ENCODE measurements around the gene LMO1. TPM values are rescaled to one million over a fixed set of nuclear protein-coding genes. Genes with fewer than 3 reads are reported as not detected.

Gene LMO1
- total and polyA plus RNA-seq, 5 donors from 2014 or later: 0.24 TPM; not detected in 4

GRCh38 chr11:8266246-8267241 is 2.9 kb upstream of the LMO1 start:
- Histone ChIP-seq H3K27ac (ENCODE audit: insufficient read depth, low read length, poor library complexity, severe bottlenecking) (no peak overlapping the region), H3K4me1 (ENCODE audit: control insufficient read depth, insufficient read depth, low read length, poor library complexity, severe bottlenecking) (peaks cover 23% of the 10 kb centered on the region), H3K36me3 (ENCODE audit: control insufficient read depth, insufficient read depth, low read length) (no peaks in the 10 kb centered on the region), H3K27me3 (ENCODE audit: control insufficient read depth, insufficient read depth, low read length) (peaks cover 24% of the 10 kb centered on the region), H3K4me3 (ENCODE audit: low read depth, low read length) (no peak overlapping the region), H3K9me3 (ENCODE audit: control insufficient read depth in 2 of 2, low read length in 2 of 2) (no peaks in the 10 kb centered on the region)
- Mint-ChIP-seq H3K4me3 (peak overlapping the region in 2 of 4 donors; percentile 13 to 66), H3K4me1 (peaks cover 0 to 26% (median 8%) of the 10 kb centered on the region in 4 donors), H3K27ac (no peak overlapping the region), H3K36me3 (no peaks in the 10 kb centered on the region), H3K27me3 (peaks cover 79% of the 10 kb centered on the region), H3K9me3 (peaks cover 0 to 4% (median 0%) of the 10 kb centered on the region in 7 donors)
- ATAC-seq (ENCODE audit: low read depth in 2 of 2): no peak
- no peak for DNase-seq

DNA sequence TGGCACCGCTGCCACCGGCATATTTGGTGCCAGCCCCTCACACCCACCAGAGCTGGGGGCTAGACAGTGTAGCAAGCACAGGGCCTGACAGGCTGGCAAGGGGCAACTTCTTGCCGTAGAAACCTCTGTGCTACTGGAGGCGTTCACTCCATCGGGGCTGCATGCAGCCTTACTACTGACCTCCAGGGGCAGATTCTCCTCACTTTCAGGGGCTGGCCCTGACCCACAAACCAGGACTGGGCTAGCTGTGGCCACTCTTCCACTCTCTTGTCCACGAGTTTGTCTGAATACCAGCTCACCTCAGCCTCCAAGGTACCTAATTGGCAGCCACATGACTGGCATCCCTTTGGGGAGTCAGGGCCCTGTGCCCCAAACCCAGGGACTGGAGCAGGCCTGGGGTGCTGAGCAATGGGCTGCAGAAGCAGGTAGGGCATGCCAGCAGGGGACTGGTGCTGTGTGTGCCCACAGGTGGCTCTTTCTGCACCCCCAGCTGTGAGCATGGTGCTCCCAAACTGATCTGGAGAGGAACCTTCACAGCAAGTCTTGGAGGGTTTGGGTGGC is 2.1 kb upstream of the LMO1 start:
- Histone ChIP-seq H3K4me3 (ENCODE audit: low read depth, low read length) (no peak overlapping the region), H3K4me1 (ENCODE audit: control insufficient read depth, insufficient read depth, low read length, poor library complexity, severe bottlenecking) (peaks cover 23% of the 10 kb centered on the region), H3K36me3 (ENCODE audit: control insufficient read depth, insufficient read depth, low read length) (no peaks in the 10 kb centered on the region), H3K27ac (ENCODE audit: insufficient read depth, low read length, poor library complexity, severe bottlenecking) (no peak overlapping the region), H3K9me3 (ENCODE audit: control insufficient read depth in 2 of 2, low read length in 2 of 2) (no peaks in the 10 kb centered on the region), H3K27me3 (ENCODE audit: control insufficient read depth, insufficient read depth, low read length) (peaks cover 20% of the 10 kb centered on the region)
- Mint-ChIP-seq H3K4me1 (peaks cover 0 to 26% (median 8%) of the 10 kb centered on the region in 4 donors), H3K4me3 (no peak overlapping the region), H3K27me3 (peaks cover 82% of the 10 kb centered on the region), H3K36me3 (no peaks in the 10 kb centered on the region), H3K9me3 (peaks cover 0 to 4% (median 0%) of the 10 kb centered on the region in 7 donors), H3K27ac (no peak overlapping the region)
- no peak for ATAC-seq (ENCODE audit: low read depth in 2 of 2)
- no peak for DNase-seq

DNA sequence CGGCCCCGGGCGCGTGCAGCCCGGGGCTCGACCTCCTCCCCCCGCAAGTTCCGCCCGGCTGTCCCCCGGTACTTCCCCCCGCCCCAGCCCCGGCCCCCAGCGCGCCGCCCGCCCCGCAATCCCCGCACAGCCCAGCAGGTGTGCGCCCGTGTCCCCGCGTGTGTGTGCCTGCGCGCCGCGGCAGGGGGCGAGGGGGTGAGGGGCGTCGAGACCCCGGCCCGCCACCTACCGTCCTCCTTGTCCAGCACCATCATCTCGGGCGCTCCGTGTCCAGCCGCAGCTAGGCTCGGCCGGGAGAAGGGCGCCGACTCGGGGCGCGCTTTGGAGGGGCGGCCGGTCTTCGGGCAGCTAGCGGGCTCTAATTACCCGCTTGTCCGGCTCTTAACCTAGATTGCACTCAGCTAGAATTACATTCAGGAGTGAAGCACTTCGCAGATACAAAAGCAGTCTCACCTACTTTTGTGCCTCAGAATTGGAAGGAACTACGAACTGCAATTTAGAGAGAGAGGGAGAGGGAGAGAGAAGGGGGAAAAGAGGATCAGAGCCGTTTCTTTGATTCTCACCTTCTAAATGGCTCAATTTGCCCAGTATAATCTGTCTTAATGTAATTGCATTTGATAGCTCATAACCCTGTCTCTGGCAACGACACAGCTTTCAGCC is 439 bp downstream of the LMO1 start:
- H3K9me3 ChIP-seq (ENCODE audit: control insufficient read depth in 2 of 2, low read length in 2 of 2): no peaks in the 10 kb centered on the region
- Mint-ChIP-seq H3K4me3 (peak overlapping the region; percentile 71 to 83 (median 80)), H3K27ac (no peak overlapping the region), H3K36me3 (no peaks in the 10 kb centered on the region), H3K9me3 (peaks cover 0 to 4% (median 0%) of the 10 kb centered on the region in 7 donors), H3K4me1 (peaks cover 0 to 23% (median 8%) of the 10 kb centered on the region in 4 donors), H3K27me3 (peaks cover 71% of the 10 kb centered on the region)
- H3K27me3 ChIP-seq (ENCODE audit: control insufficient read depth, insufficient read depth, low read length): peaks cover 11% of the 10 kb centered on the region
- peak overlapping the region; percentile 60 for H3K4me3 ChIP-seq (ENCODE audit: low read depth, low read length)
- no peak overlapping the region for H3K27ac ChIP-seq (ENCODE audit: insufficient read depth, low read length, poor library complexity, severe bottlenecking)
- H3K4me1 ChIP-seq (ENCODE audit: control insufficient read depth, insufficient read depth, low read length, poor library complexity, severe bottlenecking): peaks cover 21% of the 10 kb centered on the region
- no peaks in the 10 kb centered on the region for H3K36me3 ChIP-seq (ENCODE audit: control insufficient read depth, insufficient read depth, low read length)
- ATAC-seq (ENCODE audit: low read depth in 2 of 2): peak in 1 of 2 donors; percentile 25
- no peak for DNase-seq

GRCh38 chr11:8262552-8263108 is 1.0 kb downstream of the LMO1 start:
- Mint-ChIP-seq H3K36me3 (no peaks in the 10 kb centered on the region), H3K9me3 (peaks cover 0 to 4% (median 0%) of the 10 kb centered on the region in 7 donors), H3K27ac (no peak overlapping the region), H3K4me1 (peaks cover 0 to 23% (median 8%) of the 10 kb centered on the region in 4 donors), H3K4me3 (peak overlapping the region in 3 of 4 donors; percentile 52 to 81 (median 59)), H3K27me3 (peaks cover 73% of the 10 kb centered on the region)
- H3K4me3 ChIP-seq (ENCODE audit: low read depth, low read length): no peak overlapping the region
- no peaks in the 10 kb centered on the region for H3K36me3 ChIP-seq (ENCODE audit: control insufficient read depth, insufficient read depth, low read length)
- peaks cover 15% of the 10 kb centered on the region for H3K4me1 ChIP-seq (ENCODE audit: control insufficient read depth, insufficient read depth, low read length, poor library complexity, severe bottlenecking)
- H3K9me3 ChIP-seq (ENCODE audit: control insufficient read depth in 2 of 2, low read length in 2 of 2): no peaks in the 10 kb centered on the region
- ATAC-seq (ENCODE audit: low read depth in 2 of 2) (peak in 1 of 2 donors; percentile 40), DNase-seq (peak in 1 of 3 donors; percentile 27)
- H3K27me3 ChIP-seq (ENCODE audit: control insufficient read depth, insufficient read depth, low read length): peaks cover 11% of the 10 kb centered on the region
- H3K27ac ChIP-seq (ENCODE audit: insufficient read depth, low read length, poor library complexity, severe bottlenecking): no peak overlapping the region

GRCh38 chr11:8261921-8262551 is 1.6 kb downstream of the LMO1 start:
- Mint-ChIP-seq H3K27ac (no peak overlapping the region), H3K4me1 (peaks cover 0 to 19% (median 8%) of the 10 kb centered on the region in 4 donors), H3K36me3 (no peaks in the 10 kb centered on the region), H3K27me3 (peaks cover 69% of the 10 kb centered on the region), H3K4me3 (peak overlapping the region in 3 of 4 donors; percentile 26 to 55 (median 52)), H3K9me3 (peaks cover 0 to 4% (median 0%) of the 10 kb centered on the region in 7 donors)
- Histone ChIP-seq H3K27ac (ENCODE audit: insufficient read depth, low read length, poor library complexity, severe bottlenecking) (no peak overlapping the region), H3K4me3 (ENCODE audit: low read depth, low read length) (no peak overlapping the region), H3K4me1 (ENCODE audit: control insufficient read depth, insufficient read depth, low read length, poor library complexity, severe bottlenecking) (peaks cover 15% of the 10 kb centered on the region), H3K9me3 (ENCODE audit: control insufficient read depth in 2 of 2, low read length in 2 of 2) (no peaks in the 10 kb centered on the region), H3K36me3 (ENCODE audit: control insufficient read depth, insufficient read depth, low read length) (no peaks in the 10 kb centered on the region), H3K27me3 (ENCODE audit: control insufficient read depth, insufficient read depth, low read length) (peaks cover 9% of the 10 kb centered on the region)
- DNase-seq (no peak), ATAC-seq (ENCODE audit: low read depth in 2 of 2) (no peak)

GRCh38 chr11:8261291-8261690 is 2.4 kb downstream of the LMO1 start:
- H3K4me1 ChIP-seq (ENCODE audit: control insufficient read depth, insufficient read depth, low read length, poor library complexity, severe bottlenecking): peaks cover 15% of the 10 kb centered on the region
- no peaks in the 10 kb centered on the region for H3K36me3 Mint-ChIP-seq
- ATAC-seq (ENCODE audit: low read depth in 2 of 2) (no peak), DNase-seq (no peak)
- H3K27ac ChIP-seq (ENCODE audit: insufficient read depth, low read length, poor library complexity, severe bottlenecking): no peak overlapping the region
- no peak overlapping the region for H3K4me3 ChIP-seq (ENCODE audit: low read depth, low read length)
- H3K36me3 ChIP-seq (ENCODE audit: control insufficient read depth, insufficient read depth, low read length): no peaks in the 10 kb centered on the region
- peaks cover 0 to 4% (median 0%) of the 10 kb centered on the region in 7 donors for H3K9me3 Mint-ChIP-seq
- H3K4me3 Mint-ChIP-seq: peak overlapping the region in 2 of 4 donors; percentile 36 to 41
- no peak overlapping the region for H3K27ac Mint-ChIP-seq
- H3K9me3 ChIP-seq (ENCODE audit: control insufficient read depth in 2 of 2, low read length in 2 of 2): no peaks in the 10 kb centered on the region
- H3K27me3 Mint-ChIP-seq: peaks cover 63% of the 10 kb centered on the region
- H3K27me3 ChIP-seq (ENCODE audit: control insufficient read depth, insufficient read depth, low read length): peaks cover 8% of the 10 kb centered on the region
- H3K4me1 Mint-ChIP-seq: peaks cover 0 to 19% (median 8%) of the 10 kb centered on the region in 4 donors

Data from CD4-positive, CD25-positive, alpha-beta regulatory T cell (primary cell).